ENCODE data around the gene ARHGEF26. TPM values are rescaled to one million over a fixed set of nuclear protein-coding genes. Genes with fewer than 3 reads are reported as not detected.

Gene ARHGEF26
- total RNA-seq, 6 experiments from 2014 or later: 8.7 to 42.3 (median 24.5) TPM

DNA sequence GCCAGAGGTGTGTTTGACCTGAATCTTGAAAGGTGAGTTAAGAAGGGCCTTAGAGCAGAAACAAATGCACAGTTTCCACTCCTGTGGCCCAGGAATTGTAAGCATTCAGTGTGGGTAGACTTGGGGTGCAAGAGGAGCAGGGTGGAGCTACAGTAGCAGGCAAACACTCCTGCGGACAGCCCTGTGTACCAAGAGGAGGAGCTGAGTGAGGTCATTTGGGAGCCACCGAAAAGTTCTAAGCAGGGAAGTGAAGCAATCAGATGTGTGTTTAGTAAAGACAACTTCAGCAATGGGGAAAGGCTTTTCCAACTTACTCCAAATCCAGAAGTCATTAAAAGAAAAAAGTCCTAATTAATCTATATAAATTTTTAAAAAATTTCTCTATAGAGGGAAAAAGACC, 99.3 kb downstream of the ARHGEF26 start:
- peak; percentile 98 to 100 (median 100) for ATAC-seq
- TF ChIP-seq CTCF (IDR thresholded peaks at IDR 0.05) (no peak), POLR2A (IDR thresholded peaks at IDR 0.05) (no peak)
- H3K9me3 ChIP-seq: no peaks in the 10 kb centered on the region
- peaks cover 0 to 12% (median under 1%) of the 10 kb centered on the region in 4 donors for H3K36me3 ChIP-seq
- intact Hi-C loops (cut with DNase I): no loop called here
- H3K4me3 ChIP-seq: no peak overlapping the region
- peaks cover 0 to 3% (median 0%) of the 10 kb centered on the region in 4 donors for H3K4me1 ChIP-seq
- no peaks in the 10 kb centered on the region for H3K27me3 ChIP-seq
- DNase-seq: peak; percentile 30 to 63 (median 54)
- 21% methylated on average over 2 of the region's 2 CpGs for WGBS (ENCODE audit: insufficient coverage, low coverage, low lambda C conversion rate, missing lambda C conversion rate)
- H3K27ac ChIP-seq: peak overlapping the region in 1 of 3 donors; percentile 24

- intact Hi-C loops (cut with DNase I): no loop called here
- TF ChIP-seq CTCF (IDR thresholded peaks at IDR 0.05) (no peak), POLR2A (IDR thresholded peaks at IDR 0.05) (no peak)
- H3K36me3 ChIP-seq: peaks cover 0 to 17% (median 4%) of the 10 kb centered on the region in 4 donors
Observed at GRCh38 chr3:154223519-154223918, 102.3 kb downstream of the ARHGEF26 start.

GRCh38 chr3:154224366-154224765, 103.2 kb downstream of the ARHGEF26 start:
- ATAC-seq (peak in 3 of 4 donors; percentile 22 to 29 (median 22)), DNase-seq (no peak)
- peaks cover 0 to 3% (median 0%) of the 10 kb centered on the region in 4 donors for H3K4me1 ChIP-seq
- TF ChIP-seq POLR2A (IDR thresholded peaks at IDR 0.05) (no peak), CTCF (IDR thresholded peaks at IDR 0.05) (no peak)
- no peak overlapping the region for H3K4me3 ChIP-seq
- H3K36me3 ChIP-seq: peaks cover 0 to 21% (median 5%) of the 10 kb centered on the region in 4 donors
- no peak overlapping the region for H3K27ac ChIP-seq
- 53% methylated on average over 6 of the region's 6 CpGs for WGBS (ENCODE audit: insufficient coverage, low coverage, low lambda C conversion rate, missing lambda C conversion rate)
- intact Hi-C loops (cut with DNase I): no loop called here
- no peaks in the 10 kb centered on the region for H3K27me3 ChIP-seq
- H3K9me3 ChIP-seq: no peaks in the 10 kb centered on the region

More at GRCh38 chr3:154223519-154223918, 102.3 kb downstream of the ARHGEF26 start:
- H3K4me1 ChIP-seq: peaks cover 0 to 3% (median 0%) of the 10 kb centered on the region in 4 donors
- no peaks in the 10 kb centered on the region for H3K27me3 ChIP-seq
- ATAC-seq: no peak
- no peak for DNase-seq
- no peak overlapping the region for H3K4me3 ChIP-seq
- no peaks in the 10 kb centered on the region for H3K9me3 ChIP-seq
- H3K27ac ChIP-seq: no peak overlapping the region

- no peak for TF ChIP-seq POLR2A (IDR thresholded peaks at IDR 0.05)
- no peak for TF ChIP-seq CTCF (IDR thresholded peaks at IDR 0.05)
- Histone ChIP-seq H3K9me3 (no peaks in the 10 kb centered on the region), H3K4me1 (peaks cover 0 to 3% (median 0%) of the 10 kb centered on the region in 4 donors), H3K27me3 (no peaks in the 10 kb centered on the region), H3K4me3 (no peak overlapping the region), H3K36me3 (peaks cover 0 to 21% (median 5%) of the 10 kb centered on the region in 4 donors), H3K27ac (no peak overlapping the region)
- ATAC-seq (no peak), DNase-seq (no peak)
- intact Hi-C loops (cut with DNase I): no loop called here
Observed at GRCh38 chr3:154224866-154225265, 103.7 kb downstream of the ARHGEF26 start.

DNA sequence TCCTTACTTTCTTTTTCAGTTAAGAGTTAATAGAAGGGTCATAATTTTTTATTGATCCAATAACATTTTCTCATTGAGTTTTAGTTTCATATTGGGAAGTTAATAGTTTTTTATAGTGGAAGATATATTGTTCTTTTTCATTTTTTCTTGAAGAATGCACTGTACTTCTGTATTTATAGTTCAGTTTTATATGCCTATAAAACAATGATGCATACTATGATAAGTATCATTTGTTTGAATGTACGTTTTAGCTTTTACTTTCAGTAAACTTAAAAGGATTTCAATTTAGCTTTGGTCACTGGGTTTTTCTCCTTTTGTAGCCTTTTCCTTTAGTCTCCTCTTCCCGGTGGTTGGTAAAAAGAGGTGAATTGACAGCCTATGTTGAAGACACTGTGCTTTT, 104.3 kb downstream of the ARHGEF26 start:
- DNase-seq: no peak

More for the DNA sequence above, 104.3 kb downstream of the ARHGEF26 start:
- H3K9me3 ChIP-seq: no peaks in the 10 kb centered on the region
- peaks cover 0 to 3% (median 0%) of the 10 kb centered on the region in 4 donors for H3K4me1 ChIP-seq
- intact Hi-C loops (cut with DNase I): no loop called here
- no peaks in the 10 kb centered on the region for H3K27me3 ChIP-seq
- 88% methylated on average over 2 of the region's 2 CpGs for WGBS (ENCODE audit: insufficient coverage, low coverage, low lambda C conversion rate, missing lambda C conversion rate)
- TF ChIP-seq CTCF (IDR thresholded peaks at IDR 0.05) (no peak), POLR2A (IDR thresholded peaks at IDR 0.05) (no peak)
- H3K27ac ChIP-seq: no peak overlapping the region
- no peak overlapping the region for H3K4me3 ChIP-seq
- no peak for ATAC-seq
- peaks cover 0 to 21% (median 5%) of the 10 kb centered on the region in 4 donors for H3K36me3 ChIP-seq
